ENCODE data around the gene GPR160.

The GPR160 gene

DNA sequence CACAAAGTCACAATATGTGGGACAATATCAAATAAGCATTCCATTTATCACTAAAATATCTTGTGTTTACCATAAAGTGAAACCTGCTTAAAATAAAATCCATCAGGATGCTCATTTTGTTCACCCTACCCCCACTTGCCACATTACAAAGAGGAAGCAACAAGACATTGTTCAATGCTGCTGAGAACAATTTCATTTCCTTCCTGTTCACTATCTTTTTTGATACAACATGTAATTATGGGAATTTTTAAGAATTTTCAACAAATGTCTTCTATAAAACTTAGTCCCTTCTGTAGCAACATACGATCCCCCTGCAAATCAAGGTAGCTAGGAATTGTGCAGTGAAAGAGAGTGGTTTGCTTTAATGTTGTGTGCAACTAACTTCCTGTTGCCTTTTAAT is 34.9 kb upstream of the GPR160 start:
- TF ChIP-seq CEBPB (IDR thresholded peaks at IDR 0.05) (no peak), YY1 (IDR thresholded peaks at IDR 0.05; ENCODE audit: low read depth) (no peak), EGR1 (IDR thresholded peaks at IDR 0.05) (no peak), MAX (IDR thresholded peaks at IDR 0.05) (no peak), EP300 (IDR thresholded peaks at IDR 0.05; ENCODE audit: borderline replicate concordance) (no peak)
- TF ChIP-seq, protein P1, sequence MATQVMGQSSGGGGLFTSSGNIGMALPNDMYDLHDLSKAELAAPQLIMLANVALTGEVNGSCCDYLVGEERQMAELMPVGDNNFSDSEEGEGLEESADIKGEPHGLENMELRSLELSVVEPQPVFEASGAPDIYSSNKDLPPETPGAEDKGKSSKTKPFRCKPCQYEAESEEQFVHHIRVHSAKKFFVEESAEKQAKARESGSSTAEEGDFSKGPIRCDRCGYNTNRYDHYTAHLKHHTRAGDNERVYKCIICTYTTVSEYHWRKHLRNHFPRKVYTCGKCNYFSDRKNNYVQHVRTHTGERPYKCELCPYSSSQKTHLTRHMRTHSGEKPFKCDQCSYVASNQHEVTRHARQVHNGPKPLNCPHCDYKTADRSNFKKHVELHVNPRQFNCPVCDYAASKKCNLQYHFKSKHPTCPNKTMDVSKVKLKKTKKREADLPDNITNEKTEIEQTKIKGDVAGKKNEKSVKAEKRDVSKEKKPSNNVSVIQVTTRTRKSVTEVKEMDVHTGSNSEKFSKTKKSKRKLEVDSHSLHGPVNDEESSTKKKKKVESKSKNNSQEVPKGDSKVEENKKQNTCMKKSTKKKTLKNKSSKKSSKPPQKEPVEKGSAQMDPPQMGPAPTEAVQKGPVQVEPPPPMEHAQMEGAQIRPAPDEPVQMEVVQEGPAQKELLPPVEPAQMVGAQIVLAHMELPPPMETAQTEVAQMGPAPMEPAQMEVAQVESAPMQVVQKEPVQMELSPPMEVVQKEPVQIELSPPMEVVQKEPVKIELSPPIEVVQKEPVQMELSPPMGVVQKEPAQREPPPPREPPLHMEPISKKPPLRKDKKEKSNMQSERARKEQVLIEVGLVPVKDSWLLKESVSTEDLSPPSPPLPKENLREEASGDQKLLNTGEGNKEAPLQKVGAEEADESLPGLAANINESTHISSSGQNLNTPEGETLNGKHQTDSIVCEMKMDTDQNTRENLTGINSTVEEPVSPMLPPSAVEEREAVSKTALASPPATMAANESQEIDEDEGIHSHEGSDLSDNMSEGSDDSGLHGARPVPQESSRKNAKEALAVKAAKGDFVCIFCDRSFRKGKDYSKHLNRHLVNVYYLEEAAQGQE (IDR thresholded peaks at IDR 0.05; ENCODE audit: low read depth): no peak

- TF ChIP-seq TAF1 (IDR thresholded peaks at IDR 0.05; ENCODE audit: low read depth) (no peak), NFIC (IDR thresholded peaks at IDR 0.05) (no peak), FOXM1 (IDR thresholded peaks at IDR 0.05; ENCODE audit: borderline replicate concordance, low read depth) (no peak), TEAD4 (IDR thresholded peaks at IDR 0.05) (no peak), RAD21 (IDR thresholded peaks at IDR 0.05; ENCODE audit: low read depth) (no peak), MAX (IDR thresholded peaks at IDR 0.05) (no peak)
Measured at GRCh38 chr3:170003881-170004356, 33.9 kb upstream of the GPR160 start.

DNA sequence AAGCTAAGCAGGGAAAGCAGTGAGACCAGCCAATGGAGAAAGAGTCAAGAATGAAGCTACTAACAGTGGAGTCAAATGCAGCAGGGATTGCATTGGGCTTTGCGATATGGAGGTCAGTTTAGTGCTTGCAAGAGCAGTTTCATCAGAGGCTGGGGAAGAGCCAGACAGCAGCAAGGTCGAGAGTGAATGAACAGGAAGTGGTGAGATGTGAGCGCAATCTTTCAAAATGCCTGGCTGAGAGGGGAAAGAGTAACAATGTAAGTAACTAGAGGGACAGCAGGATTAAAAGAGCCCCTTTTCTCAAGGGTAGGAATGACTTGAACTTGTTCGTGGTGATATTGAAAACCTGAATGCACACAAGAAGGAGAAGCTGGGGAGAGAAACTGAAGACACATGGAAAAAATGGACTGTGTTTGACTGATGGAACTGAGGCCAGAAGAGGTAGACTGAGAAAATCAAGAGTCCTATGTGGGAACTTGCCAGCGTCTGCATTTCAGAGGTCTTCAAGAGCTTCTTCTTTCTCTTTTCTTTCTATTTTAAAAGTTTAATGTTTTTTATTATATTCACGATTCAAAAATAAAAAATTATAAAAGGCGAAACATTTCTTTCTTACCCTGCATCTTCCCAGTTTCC is 30.6 kb upstream of the GPR160 start:
- no peak for TF ChIP-seq TCF12 (IDR thresholded peaks at IDR 0.05; ENCODE audit: low read depth)
- TF ChIP-seq CEBPB (IDR thresholded peaks at IDR 0.05): no peak
- no peak for TF ChIP-seq MAX (IDR thresholded peaks at IDR 0.05)
- no peak for TF ChIP-seq TAF1 (IDR thresholded peaks at IDR 0.05; ENCODE audit: low read depth)
- no peak for TF ChIP-seq YY1 (IDR thresholded peaks at IDR 0.05; ENCODE audit: low read depth)
- TF ChIP-seq ZBTB7A (IDR thresholded peaks at IDR 0.05; ENCODE audit: low read depth): no peak

DNA sequence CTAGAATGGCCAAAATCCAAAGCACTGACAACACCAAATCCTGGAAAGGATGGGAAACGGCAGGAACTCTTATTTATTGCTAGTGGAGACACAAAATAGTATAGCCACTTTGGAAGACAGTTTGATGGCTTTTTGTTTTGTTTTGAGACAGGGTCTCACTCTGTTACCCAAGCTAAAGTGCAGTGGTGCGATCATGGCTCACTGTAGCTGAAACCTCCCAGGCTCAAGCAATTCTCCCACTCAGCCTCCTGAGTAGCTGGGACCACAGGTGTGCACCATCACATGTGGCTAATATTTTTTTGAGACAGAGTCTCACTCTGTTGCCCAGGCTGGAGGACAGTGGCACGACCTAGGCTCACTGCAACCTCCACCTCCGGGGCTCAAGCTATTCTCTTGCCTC is 27.3 kb upstream of the GPR160 start:
- TF ChIP-seq TEAD4 (IDR thresholded peaks at IDR 0.05) (no peak), EGR1 (IDR thresholded peaks at IDR 0.05) (no peak), RAD21 (IDR thresholded peaks at IDR 0.05; ENCODE audit: low read depth) (no peak), TAF1 (IDR thresholded peaks at IDR 0.05; ENCODE audit: low read depth) (no peak), NFIC (IDR thresholded peaks at IDR 0.05) (no peak), CREB1 (IDR thresholded peaks at IDR 0.05; ENCODE audit: low read depth) (no peak)
- TF ChIP-seq, protein P2, sequence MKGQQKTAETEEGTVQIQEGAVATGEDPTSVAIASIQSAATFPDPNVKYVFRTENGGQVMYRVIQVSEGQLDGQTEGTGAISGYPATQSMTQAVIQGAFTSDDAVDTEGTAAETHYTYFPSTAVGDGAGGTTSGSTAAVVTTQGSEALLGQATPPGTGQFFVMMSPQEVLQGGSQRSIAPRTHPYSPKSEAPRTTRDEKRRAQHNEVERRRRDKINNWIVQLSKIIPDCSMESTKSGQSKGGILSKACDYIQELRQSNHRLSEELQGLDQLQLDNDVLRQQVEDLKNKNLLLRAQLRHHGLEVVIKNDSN (IDR thresholded peaks at IDR 0.05): no peak

- TF ChIP-seq NFIC (IDR thresholded peaks at IDR 0.05) (no peak), EP300 (IDR thresholded peaks at IDR 0.05; ENCODE audit: borderline replicate concordance) (no peak), ZBTB7A (IDR thresholded peaks at IDR 0.05; ENCODE audit: low read depth) (no peak), TCF12 (IDR thresholded peaks at IDR 0.05; ENCODE audit: low read depth) (no peak), RAD21 (IDR thresholded peaks at IDR 0.05; ENCODE audit: low read depth) (no peak), MAX (IDR thresholded peaks at IDR 0.05) (no peak), FOXM1 (IDR thresholded peaks at IDR 0.05; ENCODE audit: borderline replicate concordance, low read depth) (no peak), TAF1 (IDR thresholded peaks at IDR 0.05; ENCODE audit: low read depth) (no peak)
- TF ChIP-seq, protein P2 (IDR thresholded peaks at IDR 0.05): no peak
- TF ChIP-seq, protein P1 (IDR thresholded peaks at IDR 0.05; ENCODE audit: low read depth): no peak
Measured at GRCh38 chr3:170012683-170013400, 25.0 kb upstream of the GPR160 start.

- TF ChIP-seq, protein P2 (IDR thresholded peaks at IDR 0.05): no peak
- TF ChIP-seq TAF1 (IDR thresholded peaks at IDR 0.05; ENCODE audit: low read depth) (no peak), YY1 (IDR thresholded peaks at IDR 0.05; ENCODE audit: low read depth) (no peak), RAD21 (IDR thresholded peaks at IDR 0.05; ENCODE audit: low read depth) (no peak)
Measured at GRCh38 chr3:170016057-170016456, 21.7 kb upstream of the GPR160 start.
